T1000 (cell line): ENCODE measurements around the gene PTAR1.

ENCODE experiments used
- DNase-seq: peaks from one replicate; lab custom pipeline; 2025; ENCODE audit warnings: mixed read lengths; lab: John Stamatoyannopoulos, UW

The PTAR1 gene

DNA sequence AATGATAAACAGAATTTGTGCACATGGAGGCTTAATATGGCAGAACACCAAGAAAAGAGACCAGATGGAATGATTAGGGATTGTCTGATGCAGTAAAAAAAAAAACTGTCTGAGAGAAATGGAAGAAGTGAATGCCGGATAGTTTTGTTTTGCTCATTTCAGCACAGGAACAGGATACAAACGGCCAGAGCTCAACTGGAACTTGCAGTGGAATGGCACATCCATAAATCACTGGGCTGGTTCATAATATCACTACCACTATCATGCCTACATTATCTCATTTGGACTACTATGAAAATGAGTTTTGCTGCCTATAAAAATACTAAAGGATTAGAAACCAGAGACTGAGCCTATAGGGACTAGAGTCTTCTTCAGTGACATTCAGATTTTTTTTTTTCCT is 9.7 kb downstream of the PTAR1 start:
- DNase-seq, result no peak

DNA sequence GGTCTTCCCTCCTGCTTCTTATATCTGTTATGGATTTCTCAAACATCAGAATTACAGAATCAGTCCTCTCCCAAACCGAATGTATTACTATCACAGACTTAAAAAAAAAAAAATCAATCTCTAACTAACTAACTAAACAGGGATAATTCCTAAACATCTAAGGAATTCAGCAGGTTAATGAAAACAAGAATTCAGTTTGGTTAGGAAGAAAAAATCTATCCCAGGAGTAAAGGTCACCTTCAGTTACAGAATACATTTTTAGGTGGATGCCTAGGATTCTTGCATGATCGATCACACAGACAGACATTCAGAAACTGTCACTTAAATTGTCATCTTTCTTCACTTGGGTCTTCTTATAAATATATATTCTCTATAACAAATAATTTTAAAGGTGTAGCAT is 11.5 kb downstream of the PTAR1 start:
- no peak for DNase-seq

DNA sequence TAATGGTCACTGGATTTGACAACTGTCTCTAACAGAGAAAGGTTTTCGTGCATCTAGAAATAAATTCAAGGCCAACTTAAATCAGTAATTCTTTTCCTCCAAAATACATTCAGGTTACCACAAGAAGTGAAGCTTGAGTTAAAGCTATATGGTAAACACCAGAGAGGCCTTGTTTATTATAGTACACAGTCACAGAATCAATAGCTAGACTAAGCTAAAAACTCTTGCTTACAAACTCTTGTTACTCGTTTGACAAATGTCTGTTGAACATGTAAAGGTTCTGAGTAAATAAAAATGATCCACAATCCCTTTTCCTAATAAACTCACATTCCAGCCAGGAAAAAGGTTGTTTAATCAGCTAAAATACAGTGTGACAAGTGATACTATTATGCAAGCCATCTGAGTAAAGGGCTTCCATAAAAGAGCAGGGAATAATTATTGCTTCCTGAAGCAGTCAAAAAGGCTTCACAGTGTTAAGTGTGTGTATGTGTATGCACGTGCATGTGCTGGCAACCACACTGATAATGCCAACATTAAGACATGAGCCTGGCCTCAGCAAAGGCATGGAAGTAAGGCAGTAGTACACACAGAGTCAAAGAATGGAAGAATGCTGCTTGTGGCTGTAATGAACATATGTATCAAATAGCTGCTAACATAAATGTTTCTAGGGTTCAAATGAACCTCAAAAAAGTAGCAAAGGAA is 12.8 kb downstream of the PTAR1 start:
- DNase-seq, result no peak

DNA sequence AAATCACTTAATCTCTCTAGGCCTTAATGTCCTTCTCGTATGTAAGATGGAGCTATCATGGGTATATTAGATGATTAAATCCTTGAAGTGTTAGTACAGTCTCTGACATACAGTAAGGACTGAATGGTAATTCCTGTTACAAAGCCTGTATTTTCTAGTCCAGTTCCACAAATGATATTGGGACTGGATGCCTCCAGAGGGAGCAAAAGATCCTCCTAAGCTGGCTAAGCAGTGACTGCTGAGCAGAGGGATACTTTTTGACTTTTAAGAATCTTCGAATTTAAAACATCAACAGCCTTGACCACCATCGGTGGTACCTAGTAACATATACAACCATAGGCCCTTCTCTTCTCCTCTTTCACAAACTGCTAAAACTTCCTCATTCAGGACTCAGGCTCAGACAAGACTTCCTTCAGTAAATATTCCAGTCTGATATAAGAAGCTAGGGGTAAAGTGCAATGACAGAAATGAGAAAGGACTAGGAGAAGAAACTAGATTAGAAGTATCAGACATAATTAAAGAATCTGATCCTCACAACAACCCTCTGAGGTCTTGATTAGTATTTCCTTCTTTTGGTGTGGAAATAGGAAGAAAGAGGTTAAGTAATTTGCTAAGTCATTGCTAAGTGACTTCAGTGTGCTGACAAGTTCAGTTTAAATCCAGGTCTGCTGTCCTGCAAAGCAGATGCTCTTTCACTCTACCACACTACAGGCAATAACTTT is 13.9 kb downstream of the PTAR1 start:
- DNase-seq, result no peak

GRCh38 chr9:69744688-69745380 is 15.0 kb downstream of the PTAR1 start:
- no peak for DNase-seq

- no peak for DNase-seq
These were observed 15.9 kb downstream of the PTAR1 start for GRCh38 chr9:69743930-69744329.

- DNase-seq, result no peak
These were observed 18.8 kb downstream of the PTAR1 start for GRCh38 chr9:69740872-69741505.

- DNase-seq, result no peak
These were observed 28.5 kb downstream of the PTAR1 start for GRCh38 chr9:69731348-69731747.

- no peak for DNase-seq
These were observed 39.8 kb downstream of the PTAR1 start for GRCh38 chr9:69719983-69720382.

DNA sequence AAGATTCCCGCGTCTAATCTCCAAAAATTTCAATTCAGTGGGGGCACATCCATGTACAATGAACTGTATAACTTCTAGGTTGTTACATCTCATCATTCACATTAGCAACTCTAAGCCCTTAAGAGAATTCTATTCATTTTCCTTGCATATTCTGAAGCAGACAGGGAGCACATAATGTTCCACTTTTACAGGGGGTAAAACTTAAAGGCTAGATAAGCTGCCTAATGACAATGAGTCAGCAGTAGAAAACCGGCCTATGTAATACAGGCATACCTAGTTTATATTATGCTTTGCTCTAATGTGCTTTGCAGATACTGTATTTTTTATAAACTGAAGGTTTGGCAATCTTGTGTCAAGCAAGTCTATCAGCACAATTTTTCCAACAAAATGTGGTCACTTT is 40.4 kb downstream of the PTAR1 start:
- no peak for DNase-seq

- DNase-seq, result no peak
These were observed 41.6 kb downstream of the PTAR1 start for GRCh38 chr9:69718218-69718617.

DNA sequence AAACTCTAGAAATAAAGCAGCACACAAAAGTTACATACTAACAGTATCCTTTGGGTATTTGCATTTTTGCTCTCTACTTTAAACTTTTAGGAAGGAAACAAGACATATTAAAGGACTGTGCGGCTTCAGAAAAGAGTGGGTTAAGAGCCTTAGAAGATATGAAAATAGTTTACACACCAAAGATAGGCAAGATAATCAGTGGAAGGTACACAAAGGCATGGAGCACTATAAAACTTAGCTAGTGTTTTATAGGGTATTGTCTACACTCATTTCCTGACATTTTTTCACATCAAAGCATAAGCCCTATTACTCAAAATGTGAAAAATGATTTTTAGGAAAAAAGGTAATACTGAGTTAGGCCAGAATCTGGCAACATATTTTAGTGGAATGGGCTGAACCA is 44.0 kb downstream of the PTAR1 start:
- DNase-seq, result no peak

- no peak for DNase-seq
These were observed 44.7 kb downstream of the PTAR1 start for GRCh38 chr9:69715096-69715495.

- DNase-seq, result no peak
These were observed 62.3 kb downstream of the PTAR1 start for GRCh38 chr9:69697475-69697874.

DNA sequence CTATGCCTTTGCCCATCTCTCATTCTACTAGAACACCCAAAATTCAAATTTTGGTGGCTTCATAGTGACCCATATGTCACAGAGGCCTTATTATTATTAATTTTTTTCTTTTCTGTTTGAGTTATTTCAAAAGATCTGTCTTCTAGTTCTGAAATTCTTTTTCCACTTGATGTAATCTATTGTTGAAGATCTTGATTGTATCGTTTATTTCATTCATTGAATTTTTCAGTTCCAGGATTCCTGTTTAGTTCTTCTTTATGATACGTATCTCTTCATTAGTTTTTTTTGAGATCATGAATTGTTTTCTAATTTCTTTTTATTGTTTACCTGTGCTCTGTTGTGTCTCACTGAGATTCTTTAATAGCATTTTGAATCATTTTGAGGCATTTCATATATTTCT is 63.0 kb downstream of the PTAR1 start:
- DNase-seq, result no peak

DNA sequence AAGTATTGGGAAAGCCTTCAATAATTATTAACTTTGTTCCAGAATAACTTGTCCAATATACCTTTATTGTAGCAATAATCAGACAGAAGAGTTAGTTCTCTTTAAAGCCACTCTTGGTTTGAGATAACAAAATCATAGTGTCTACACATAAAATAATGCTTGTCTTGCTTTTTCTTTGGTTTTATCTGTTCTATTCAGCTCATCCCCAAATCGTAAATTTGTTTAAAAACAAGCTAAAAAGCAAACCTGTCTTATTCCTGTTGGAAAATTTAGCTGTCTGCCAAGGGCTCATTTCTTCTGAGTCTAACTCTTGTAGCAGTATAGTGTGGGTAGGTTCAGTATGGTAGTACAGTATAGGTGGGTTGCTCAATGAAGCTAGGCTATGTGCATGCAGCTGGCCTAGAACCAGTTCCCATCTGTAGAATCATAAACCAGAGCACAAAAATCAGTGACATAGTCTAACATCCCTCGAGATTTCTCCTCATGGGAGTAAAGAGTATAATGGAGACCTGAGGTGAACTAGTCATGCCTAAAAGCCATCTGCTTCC is 69.7 kb downstream of the PTAR1 start:
- no peak for DNase-seq

DNA sequence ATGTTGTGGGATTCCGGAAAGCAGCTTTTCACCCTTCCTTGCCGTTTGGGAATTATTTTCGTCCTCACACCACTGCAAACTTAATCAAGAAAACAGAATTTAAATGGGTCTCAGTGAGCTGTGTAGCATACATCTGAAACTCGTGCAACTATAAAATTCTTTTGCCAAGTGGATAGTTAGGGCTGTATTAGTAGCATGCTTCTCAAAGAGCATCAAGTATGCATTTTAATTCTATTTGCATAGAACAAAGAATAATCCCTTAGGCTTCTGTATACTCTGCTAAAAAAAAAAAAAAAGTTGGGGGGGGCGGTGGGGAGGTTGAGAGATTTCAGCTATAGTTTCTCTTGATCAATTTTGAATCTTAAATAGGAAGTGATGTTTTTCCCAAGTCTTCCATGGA is 75.9 kb downstream of the PTAR1 start:
- no peak for DNase-seq

DNA sequence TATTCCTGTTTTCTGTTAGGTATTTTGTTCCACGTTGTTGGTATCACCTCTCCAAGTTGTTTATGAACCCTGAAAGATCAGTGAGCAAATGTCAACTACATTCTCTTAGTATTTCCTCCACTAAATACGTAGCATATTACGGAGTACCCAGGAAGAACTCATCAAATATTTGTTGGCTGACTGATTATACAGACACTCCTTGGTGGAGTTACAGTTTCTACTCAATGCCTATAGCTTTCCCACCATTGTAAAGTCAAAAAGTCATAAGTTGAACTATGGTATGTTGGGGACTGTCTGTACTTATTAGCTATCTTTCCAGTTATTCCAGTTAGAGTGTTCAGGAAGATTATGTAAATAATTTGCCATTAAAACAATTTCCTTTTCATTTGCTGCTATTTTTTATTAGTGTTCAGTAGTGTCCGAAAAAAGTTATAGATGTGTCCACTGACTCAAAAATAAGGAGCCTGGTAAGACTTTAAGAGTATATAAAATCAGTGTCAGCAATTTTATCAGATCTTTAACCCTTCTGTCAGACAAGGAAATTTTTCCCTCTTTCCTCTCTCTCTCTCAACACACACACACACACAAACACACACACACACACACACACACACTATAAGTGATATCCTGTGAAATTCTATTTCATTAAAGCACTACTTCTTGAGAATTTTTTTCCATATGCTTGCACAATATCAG is 80.8 kb downstream of the PTAR1 start:
- no peak for DNase-seq

- no peak for DNase-seq
These were observed 81.9 kb downstream of the PTAR1 start for GRCh38 chr9:69677931-69678330.

DNA sequence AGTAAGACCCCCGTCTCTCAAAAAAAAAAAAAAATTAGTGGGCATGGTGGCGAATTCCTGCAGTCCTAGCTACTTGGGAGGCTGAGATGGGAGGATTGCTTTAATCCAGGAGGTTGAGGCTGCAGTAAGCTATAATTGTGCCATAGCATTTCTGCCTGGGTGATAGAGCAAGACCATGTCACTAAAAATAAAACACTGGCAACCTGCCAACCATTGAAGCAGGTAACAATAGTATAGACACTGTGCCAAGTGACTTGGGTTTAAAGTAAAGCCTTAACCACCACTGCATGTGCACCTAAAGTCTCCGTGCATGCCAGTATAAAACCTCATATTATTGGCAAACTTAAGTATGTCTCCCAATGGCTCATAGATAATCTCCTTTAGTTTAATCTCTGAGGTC is 84.2 kb downstream of the PTAR1 start:
- no peak for DNase-seq

DNA sequence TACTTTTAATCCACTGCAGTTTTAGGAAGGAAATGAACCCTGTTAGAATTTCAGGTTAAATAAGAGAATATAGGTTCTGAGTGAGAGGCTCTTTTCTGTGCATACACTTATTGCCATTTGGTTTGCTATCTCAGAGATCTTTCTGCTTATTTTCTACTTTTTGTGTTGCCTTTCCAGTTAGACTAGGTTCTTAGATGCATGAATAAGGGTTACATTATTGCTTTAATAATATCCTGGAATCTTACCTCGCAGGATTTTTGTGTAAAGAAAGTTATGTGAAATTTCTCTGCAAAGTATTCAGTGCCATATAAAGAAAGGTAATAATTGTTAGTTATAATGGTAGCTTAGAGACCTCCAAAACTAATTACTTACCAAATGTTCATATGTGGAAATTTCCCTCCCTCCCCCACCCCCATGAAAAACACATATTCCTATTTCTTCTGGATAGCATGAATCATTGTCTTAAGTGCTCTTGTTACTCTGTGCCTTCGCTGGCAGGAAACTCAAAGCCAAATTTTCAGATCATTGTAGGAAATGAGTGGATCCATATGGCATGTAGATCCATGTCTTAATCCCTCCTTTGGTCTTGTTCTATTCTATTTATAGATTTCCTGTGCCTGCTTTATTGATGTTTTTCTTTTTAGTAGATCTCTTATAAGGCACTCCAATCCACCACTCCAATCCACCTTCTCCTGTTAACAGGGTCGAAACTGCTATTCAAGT is 84.9 kb downstream of the PTAR1 start:
- DNase-seq, result no peak
